GM11168 (cell line): ENCODE results near the gene NEU3.

Experiments
- in situ Hi-C: fragments of 300-500 bp; cut with MboI; formaldehyde crosslinking; loops from one replicate; pipeline ENCODE4 v1.12.0; 2022; ENCODE audit warnings: low sequenced_read_pairs; ENCODE audit not compliant: unreplicated experiment

NEU3 gene

GRCh38 chr11:75052457-75052856, 63.7 kb downstream of the NEU3 start:
- in situ Hi-C loops, result no loop called here

- in situ Hi-C loops, result no loop called here
Observed at GRCh38 chr11:75055511-75055910, 66.8 kb downstream of the NEU3 start.

DNA sequence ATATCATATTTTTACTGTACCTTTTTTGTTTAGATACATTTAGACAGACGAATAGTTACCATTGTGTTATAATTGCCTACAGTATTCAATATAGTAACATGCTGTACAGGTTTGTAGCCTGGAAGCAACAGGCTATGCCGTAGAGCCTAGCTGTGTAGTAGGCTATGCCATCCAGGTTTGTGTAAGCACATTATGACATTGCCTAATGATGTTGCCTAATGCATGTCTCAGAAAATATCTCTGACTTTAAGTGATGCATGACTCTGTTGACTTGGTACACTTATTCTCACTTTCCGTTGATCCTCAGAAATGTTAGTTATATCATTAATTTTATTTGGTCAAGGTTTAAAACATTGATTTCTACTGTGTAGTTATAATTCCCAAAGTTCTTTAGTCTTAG, 68.1 kb downstream of the NEU3 start:
- in situ Hi-C loops, result no loop called here

DNA sequence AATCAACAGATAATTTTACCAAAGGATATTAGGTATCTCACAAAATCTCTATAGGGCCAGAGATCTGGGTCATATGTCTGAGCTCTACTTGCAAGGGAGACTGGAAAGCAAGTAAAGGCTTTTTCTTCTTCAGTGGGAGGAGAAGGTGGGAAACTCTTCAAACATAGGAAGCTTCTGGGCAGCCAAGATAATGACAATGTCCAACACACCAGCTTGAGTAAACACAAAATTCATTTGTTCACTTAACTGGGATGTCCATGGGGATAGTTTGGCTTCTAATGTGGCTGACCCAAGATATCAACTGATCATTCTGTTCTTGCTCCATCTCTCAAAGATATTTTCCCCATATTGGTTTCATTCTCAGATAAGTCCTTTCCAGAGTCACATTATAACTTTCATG, 70.6 kb downstream of the NEU3 start:
- in situ Hi-C loops, result no loop called here

DNA sequence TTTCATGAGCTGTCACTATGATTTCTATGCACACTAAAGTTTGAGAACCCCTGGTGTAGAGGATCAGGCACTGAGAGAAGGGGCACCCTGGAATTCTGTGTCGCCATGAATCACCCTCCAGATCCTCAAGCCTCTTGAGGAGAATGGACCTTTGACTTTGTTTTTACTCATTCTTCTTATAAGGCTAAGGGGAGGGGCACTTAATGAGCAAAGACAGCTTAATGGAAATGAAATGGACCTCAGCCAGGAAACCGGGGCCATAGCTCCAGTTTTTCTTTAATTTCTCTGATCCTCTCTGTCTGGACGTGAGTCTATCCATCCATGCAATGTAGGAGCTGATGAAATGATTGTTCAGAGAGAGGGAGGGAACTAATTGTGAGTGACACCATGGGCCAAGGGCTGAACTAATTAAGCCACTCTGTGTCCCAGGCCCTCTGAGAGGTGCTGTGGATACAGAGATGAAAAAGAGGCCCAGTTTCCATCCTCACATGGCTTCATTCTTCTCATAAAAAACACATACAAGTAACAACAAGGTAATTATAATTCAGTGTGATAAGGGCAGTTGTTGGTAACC, 75.1 kb downstream of the NEU3 start:
- in situ Hi-C loops, result no loop called here

GRCh38 chr11:75066061-75066460, 77.3 kb downstream of the NEU3 start:
- in situ Hi-C loops, result no loop called here
